ENCODE measurements around the gene PPP1R7. TPM values are rescaled to one million over a fixed set of nuclear protein-coding genes. Genes with fewer than 3 reads are reported as not detected.

PPP1R7 gene
- total RNA-seq, 1 donor from 2014 or later, result 51.1 TPM

- TF ChIP-seq, protein P1, sequence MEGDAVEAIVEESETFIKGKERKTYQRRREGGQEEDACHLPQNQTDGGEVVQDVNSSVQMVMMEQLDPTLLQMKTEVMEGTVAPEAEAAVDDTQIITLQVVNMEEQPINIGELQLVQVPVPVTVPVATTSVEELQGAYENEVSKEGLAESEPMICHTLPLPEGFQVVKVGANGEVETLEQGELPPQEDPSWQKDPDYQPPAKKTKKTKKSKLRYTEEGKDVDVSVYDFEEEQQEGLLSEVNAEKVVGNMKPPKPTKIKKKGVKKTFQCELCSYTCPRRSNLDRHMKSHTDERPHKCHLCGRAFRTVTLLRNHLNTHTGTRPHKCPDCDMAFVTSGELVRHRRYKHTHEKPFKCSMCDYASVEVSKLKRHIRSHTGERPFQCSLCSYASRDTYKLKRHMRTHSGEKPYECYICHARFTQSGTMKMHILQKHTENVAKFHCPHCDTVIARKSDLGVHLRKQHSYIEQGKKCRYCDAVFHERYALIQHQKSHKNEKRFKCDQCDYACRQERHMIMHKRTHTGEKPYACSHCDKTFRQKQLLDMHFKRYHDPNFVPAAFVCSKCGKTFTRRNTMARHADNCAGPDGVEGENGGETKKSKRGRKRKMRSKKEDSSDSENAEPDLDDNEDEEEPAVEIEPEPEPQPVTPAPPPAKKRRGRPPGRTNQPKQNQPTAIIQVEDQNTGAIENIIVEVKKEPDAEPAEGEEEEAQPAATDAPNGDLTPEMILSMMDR (IDR thresholded peaks at IDR 0.05), result no peak
- TF ChIP-seq POLR2AphosphoS5 (IDR thresholded peaks at IDR 0.05; ENCODE audit: insufficient read depth in 1 of 2, low read depth in 1 of 2) (no peak), POLR2A (IDR thresholded peaks at IDR 0.05) (no peak)
- intact Hi-C loops (cut with DNase I), result no loop called here
- DNase-seq (ENCODE audit: extremely low spot score in 2 of 2), result no peak
Observed at GRCh38 chr2:241126771-241127202, 23.5 kb upstream of the PPP1R7 start.

GRCh38 chr2:241128266-241128665 lies 22.0 kb upstream of the PPP1R7 start:
- DNase-seq (ENCODE audit: extremely low spot score in 2 of 2), result no peak
- no peaks in the 10 kb centered on the region for H3K36me3 ChIP-seq
- no peaks in the 10 kb centered on the region for H3K27me3 ChIP-seq
- intact Hi-C loops (cut with DNase I), result no loop called here
- no peaks in the 10 kb centered on the region for H3K9me3 ChIP-seq
- H3K4me3 ChIP-seq, result no peak overlapping the region
- H3K4me1 ChIP-seq, result no peaks in the 10 kb centered on the region
- H3K27ac ChIP-seq, result no peak overlapping the region
- TF ChIP-seq POLR2A (IDR thresholded peaks at IDR 0.05) (no peak), POLR2AphosphoS5 (IDR thresholded peaks at IDR 0.05; ENCODE audit: insufficient read depth in 1 of 2, low read depth in 1 of 2) (no peak)
- TF ChIP-seq, protein P1 (IDR thresholded peaks at IDR 0.05), result no peak

More at GRCh38 chr2:241126771-241127202, 23.5 kb upstream of the PPP1R7 start:
- Histone ChIP-seq H3K4me1 (no peaks in the 10 kb centered on the region), H3K9me3 (no peaks in the 10 kb centered on the region), H3K36me3 (no peaks in the 10 kb centered on the region), H3K27me3 (no peaks in the 10 kb centered on the region), H3K4me3 (no peak overlapping the region), H3K27ac (no peak overlapping the region)

DNA sequence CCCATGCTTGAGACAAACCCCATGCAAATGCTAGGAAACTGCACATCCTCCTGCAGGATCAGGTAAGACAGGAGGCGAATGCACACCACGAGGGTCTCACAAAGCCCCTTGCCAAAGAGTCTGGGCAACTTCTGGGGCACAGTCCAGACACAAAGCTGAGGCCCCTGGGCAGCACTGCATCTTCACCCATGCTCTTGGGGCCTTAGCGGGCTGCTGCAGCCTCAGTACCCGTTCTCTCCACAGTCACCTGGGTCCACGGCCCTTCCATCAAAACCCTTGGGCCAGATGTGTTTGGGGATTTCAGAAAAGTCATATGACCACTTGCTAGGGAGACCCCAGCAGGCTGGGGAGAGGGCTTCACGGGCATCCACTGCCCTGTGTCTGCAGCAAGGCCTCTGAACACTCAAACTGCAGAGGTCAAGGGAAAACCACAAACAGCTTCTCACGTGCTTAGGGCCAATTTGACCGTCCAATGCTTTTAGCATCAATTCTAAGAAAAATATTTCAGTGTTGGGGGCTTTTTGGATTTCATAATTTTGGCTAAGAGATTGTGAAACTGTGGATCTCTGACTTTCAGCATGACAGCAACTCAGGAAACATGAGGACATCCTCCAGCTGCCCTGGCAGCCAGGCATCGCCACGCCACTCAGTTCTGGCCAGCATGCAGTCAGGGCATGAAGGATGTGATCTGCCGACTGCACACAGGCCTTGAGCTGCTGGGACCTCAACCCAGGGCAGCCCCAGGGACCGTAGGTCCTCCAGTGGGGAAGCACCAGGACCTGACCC lies 21.0 kb upstream of the PPP1R7 start:
- no peak overlapping the region for H3K4me3 ChIP-seq
- H3K27ac ChIP-seq, result no peak overlapping the region
- no peak for DNase-seq (ENCODE audit: extremely low spot score in 2 of 2)
- TF ChIP-seq, protein P1 (IDR thresholded peaks at IDR 0.05), result no peak
- TF ChIP-seq POLR2AphosphoS5 (IDR thresholded peaks at IDR 0.05; ENCODE audit: insufficient read depth in 1 of 2, low read depth in 1 of 2) (no peak), POLR2A (IDR thresholded peaks at IDR 0.05) (no peak)
- H3K4me1 ChIP-seq, result no peaks in the 10 kb centered on the region
- no peaks in the 10 kb centered on the region for H3K27me3 ChIP-seq
- H3K9me3 ChIP-seq, result no peaks in the 10 kb centered on the region
- H3K36me3 ChIP-seq, result no peaks in the 10 kb centered on the region
- intact Hi-C loops (cut with DNase I), result no loop called here

DNA sequence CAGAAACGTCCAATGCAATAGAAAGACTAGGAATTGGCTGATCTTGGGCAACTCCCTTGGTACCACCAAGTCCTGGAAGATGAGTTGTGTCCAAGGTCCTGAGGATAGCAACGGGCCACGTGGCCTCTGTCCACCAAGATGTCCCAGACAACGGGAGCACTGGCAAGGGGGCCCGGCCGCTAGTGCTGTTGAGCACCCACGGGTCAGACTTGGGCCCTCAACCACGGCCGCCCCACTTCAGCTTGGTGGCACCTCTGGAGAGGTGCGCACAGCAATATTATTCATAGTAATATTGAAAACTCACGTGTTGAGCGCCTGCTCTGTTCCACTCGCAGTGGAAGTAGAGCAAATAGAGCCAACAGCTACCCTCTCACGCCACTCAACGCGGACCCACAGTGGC lies 20.0 kb upstream of the PPP1R7 start:
- H3K27ac ChIP-seq, result no peak overlapping the region
- no peak overlapping the region for H3K4me3 ChIP-seq
- DNase-seq (ENCODE audit: extremely low spot score in 2 of 2), result no peak
- H3K27me3 ChIP-seq, result no peaks in the 10 kb centered on the region
- intact Hi-C loops (cut with DNase I), result no loop called here
- no peaks in the 10 kb centered on the region for H3K4me1 ChIP-seq
- H3K36me3 ChIP-seq, result no peaks in the 10 kb centered on the region
- TF ChIP-seq POLR2AphosphoS5 (IDR thresholded peaks at IDR 0.05; ENCODE audit: insufficient read depth in 1 of 2, low read depth in 1 of 2) (no peak), POLR2A (IDR thresholded peaks at IDR 0.05) (no peak)
- TF ChIP-seq, protein P1 (IDR thresholded peaks at IDR 0.05), result no peak
- H3K9me3 ChIP-seq, result no peaks in the 10 kb centered on the region

- H3K27me3 ChIP-seq, result no peaks in the 10 kb centered on the region
- DNase-seq (ENCODE audit: extremely low spot score in 2 of 2), result no peak
- H3K4me3 ChIP-seq, result no peak overlapping the region
- TF ChIP-seq POLR2A (IDR thresholded peaks at IDR 0.05), result no peak
- TF ChIP-seq, protein P1 (IDR thresholded peaks at IDR 0.05), result no peak
- TF ChIP-seq POLR2AphosphoS5 (IDR thresholded peaks at IDR 0.05; ENCODE audit: insufficient read depth in 1 of 2, low read depth in 1 of 2), result no peak
- no peaks in the 10 kb centered on the region for H3K4me1 ChIP-seq
- no peaks in the 10 kb centered on the region for H3K9me3 ChIP-seq
- no peak overlapping the region for H3K27ac ChIP-seq
- H3K36me3 ChIP-seq, result no peaks in the 10 kb centered on the region
- intact Hi-C loops (cut with DNase I), result no loop called here
Observed at GRCh38 chr2:241131531-241131930, 18.7 kb upstream of the PPP1R7 start.

All from vagina (tissue), 2 donors.